HG03558 (cell line): Measurements from ENCODE around the gene NPY4R2.
"Not testable (repeated sequence)": the region's sequence is repeated elsewhere in the genome, so short reads cannot be mapped to it uniquely, and the experiment has no call there.

Experiments
- ATAC-seq: cut with Tn5 transposase; IDR thresholded peaks from one replicate; pipeline ENCODE4 v1.9.1; 2021; ENCODE audit warnings: moderate number of reproducible peaks; ENCODE audit not compliant: unreplicated experiment; ENCODE audit errors: extremely low read depth

The NPY4R2 gene, protein sequence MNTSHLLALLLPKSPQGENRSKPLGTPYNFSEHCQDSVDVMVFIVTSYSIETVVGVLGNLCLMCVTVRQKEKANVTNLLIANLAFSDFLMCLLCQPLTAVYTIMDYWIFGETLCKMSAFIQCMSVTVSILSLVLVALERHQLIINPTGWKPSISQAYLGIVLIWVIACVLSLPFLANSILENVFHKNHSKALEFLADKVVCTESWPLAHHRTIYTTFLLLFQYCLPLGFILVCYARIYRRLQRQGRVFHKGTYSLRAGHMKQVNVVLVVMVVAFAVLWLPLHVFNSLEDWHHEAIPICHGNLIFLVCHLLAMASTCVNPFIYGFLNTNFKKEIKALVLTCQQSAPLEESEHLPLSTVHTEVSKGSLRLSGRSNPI

DNA sequence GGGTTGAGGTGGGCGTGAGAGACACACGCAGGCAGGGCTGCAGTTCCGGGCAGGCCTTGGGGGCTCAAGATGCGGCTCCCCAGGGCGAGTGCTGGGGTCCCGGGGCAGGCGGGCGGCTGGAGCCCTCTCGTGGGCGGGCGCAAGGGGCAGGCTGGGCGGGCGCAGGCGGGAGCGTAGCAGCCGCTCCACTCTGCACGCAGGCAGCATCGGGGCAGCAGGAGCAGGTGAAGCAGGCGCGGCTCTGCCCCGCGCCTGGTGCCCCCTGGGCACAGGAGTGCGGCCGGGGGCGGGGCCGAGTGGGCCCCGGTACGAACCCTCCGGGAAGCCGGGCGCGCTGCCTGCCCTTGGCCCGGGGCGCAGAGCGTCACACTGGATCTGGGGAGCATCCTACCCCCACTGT is at the start of gene NPY4R2:
Gene NPY4R2 (plus strand): TSS at position 188 of the 400 bp plus-strand sequence. CDS start 3,326 bp downstream, outside the sequence.
- ATAC-seq: not testable (repeated sequence)

- not testable (repeated sequence) for ATAC-seq
Observed at GRCh38 chr10:47870887-47871286, 47.6 kb upstream of the NPY4R2 start.

- not testable (repeated sequence) for ATAC-seq
Observed at GRCh38 chr10:47871485-47872180, 46.8 kb upstream of the NPY4R2 start.

- ATAC-seq: not testable (repeated sequence)
Observed at GRCh38 chr10:47872236-47872635, 46.2 kb upstream of the NPY4R2 start.

GRCh38 chr10:47884239-47884638 is 34.2 kb upstream of the NPY4R2 start:
- ATAC-seq: not testable (repeated sequence)

GRCh38 chr10:47884934-47885333 is 33.5 kb upstream of the NPY4R2 start:
- not testable (repeated sequence) for ATAC-seq

DNA sequence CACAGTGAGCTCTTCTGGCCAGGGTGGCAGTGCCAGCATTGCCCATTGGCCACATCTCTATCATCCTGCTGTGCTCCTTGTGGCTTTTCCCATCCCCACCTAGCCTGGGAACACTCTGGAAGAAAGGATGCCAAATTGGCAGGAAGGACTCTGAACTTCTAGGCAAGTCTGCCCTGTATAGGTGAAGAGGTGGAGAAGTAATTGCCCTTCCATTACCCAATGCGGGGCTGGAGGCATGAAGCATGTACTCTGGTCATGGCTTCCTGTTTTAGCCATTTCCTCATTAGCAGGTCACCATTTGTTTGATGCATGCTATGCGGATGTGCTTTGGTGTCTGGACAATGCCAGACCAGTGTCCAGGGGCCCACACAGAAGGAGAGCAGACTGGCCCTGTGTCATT is 32.1 kb upstream of the NPY4R2 start:
- not testable (repeated sequence) for ATAC-seq

DNA sequence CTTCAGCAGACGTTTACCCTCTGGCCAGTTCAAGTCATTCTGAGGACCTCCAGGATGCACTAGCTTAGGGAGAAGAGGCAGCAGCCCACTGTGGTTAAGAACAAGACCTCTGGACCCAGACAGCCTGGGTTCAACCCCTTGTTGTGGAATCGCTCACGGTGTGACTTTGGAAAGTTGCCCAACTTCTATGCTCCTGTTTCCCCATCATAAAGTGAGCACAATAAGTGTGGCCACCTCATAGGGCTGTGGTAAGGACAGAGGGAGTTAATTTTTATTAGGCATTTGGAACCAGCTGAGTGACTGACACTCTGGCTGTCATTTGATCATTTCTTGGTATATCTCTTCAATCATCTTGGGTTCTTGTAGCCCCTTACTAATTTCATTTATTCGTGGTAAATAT is 31.6 kb upstream of the NPY4R2 start:
- not testable (repeated sequence) for ATAC-seq

DNA sequence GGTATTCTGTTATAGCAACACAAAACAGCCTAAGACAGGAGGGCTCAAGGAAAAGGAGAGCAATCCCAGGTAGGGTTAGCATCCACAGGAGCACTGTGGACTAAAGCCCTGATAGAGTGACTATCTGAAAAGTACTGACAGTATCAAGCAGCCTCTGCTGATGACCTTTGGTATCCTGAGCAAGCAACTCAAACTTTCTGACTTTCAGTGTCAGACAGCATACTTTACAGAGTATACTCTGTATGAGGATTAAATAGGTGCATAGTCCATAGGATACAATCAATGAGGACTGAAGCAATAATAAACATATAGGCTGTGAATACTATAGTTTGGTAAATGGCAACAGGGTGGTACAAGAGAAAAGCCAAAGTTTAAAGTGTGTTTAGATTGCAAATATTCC is 27.7 kb upstream of the NPY4R2 start:
- ATAC-seq: not testable (repeated sequence)

- ATAC-seq: not testable (repeated sequence)
Observed at GRCh38 chr10:47892494-47893261, 25.8 kb upstream of the NPY4R2 start.

- not testable (repeated sequence) for ATAC-seq
Observed at GRCh38 chr10:47894571-47894970, 23.9 kb upstream of the NPY4R2 start.

GRCh38 chr10:47897813-47898212 is 20.6 kb upstream of the NPY4R2 start:
- ATAC-seq: not testable (repeated sequence)

DNA sequence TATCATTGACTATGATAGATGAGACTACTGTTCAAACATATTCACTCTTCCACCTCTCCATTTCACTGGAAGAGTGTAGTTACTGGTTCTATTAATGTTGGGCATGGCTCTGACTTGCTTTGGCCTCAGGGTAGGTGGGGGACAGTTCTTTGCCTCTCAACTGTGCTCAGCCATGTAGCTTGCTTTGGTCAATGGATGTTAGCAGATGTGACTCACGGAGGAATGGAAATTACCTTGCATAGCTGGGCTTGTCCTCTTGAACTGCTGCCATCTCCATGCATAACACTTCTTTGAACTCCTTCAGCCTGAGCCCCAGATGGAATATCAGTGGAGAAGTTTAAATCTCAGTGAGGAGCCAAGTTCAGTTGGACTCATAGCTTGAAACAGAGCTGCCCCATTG is 9.1 kb upstream of the NPY4R2 start:
- ATAC-seq: not testable (repeated sequence)

DNA sequence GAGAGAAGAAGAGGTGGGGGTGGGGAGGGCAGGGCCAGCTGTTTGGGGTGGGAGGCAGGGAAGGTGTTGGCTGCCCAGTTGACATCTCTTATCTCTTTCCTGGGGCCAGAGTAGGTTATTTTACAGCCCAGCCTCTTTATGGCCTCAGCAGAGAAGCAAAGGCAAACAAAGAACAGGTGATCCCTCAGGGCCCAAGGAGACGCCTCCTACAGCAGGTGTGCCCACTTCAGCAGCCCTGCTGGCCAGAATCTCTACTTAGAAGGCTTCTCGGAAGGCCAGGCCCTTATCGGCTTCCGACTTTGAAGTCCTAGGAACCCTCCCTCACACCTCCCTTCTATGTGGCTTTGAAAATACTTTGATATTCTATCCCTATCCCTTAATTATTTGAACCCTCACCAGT is 8.0 kb upstream of the NPY4R2 start:
- ATAC-seq: not testable (repeated sequence)

DNA sequence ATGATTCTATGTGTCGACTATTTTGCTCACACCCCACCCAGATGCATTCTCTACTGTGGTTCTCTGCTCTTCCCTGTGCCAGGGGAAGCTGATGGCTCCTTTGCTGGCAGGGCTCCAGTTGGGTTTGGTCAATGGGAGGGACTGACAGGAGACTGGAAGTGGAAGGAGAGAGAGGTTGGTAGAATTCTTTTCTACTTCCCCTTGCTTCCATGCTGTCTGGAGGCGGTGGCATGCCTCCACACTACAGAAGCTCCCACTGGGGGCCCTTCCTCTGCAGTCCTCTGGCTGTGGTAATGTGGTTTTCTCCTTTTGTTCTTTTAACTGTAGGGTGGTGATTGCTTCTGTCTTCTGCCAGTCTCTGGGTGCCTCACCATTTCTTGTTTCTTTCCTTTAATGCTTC is 4.4 kb upstream of the NPY4R2 start:
- ATAC-seq: not testable (repeated sequence)

DNA sequence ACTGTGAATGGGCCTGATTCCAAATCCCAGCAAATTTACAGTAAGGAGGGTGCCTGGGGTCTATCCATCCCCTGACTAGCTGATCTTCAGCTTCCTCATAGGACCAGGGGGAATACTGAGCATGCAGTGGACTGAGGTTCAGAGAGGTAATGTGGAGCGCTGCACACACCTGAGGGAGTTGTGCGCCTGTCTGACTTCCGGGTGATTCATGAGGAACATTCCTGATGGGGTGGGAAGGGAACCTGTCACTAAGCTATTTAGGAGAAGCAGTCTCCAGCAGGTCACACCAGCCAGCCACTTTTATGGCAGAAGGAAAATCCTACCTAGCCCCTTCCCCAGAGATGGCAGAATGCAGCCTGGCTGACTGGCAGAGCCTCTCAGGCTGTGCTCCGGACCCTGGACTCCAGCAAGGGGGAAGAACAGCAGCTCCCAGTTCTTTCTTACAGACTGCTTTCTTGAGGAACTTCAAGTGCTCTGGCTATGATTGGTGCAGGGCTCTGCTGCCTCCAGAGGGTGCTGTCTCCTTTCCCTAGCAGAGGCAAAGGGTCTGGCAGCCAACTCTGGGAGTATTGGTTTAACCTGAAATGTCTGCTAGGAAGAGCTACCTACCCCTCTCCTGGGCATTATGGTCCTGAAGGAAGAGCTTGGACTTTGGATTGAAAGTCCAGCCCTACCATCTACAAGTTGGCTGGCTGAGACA is 2.5 kb upstream of the NPY4R2 start:
- not testable (repeated sequence) for ATAC-seq

DNA sequence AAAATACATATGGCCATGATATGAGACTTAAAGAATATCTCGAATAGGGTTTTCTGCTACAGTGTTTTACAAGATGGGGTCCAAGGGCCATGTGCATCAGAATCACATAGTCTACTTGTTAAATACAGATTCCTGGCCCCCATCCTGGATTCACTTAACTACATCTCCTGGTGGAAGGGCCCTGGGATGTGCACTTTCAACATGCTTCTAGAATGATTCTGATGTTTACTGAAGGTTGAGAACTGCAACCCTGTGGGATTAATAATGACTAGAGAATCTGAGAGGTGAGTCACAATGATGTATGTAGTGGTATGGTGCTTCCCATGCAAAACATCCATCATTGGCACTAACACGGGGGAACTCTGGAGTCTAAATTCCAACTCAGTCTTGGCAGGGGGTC is 2.1 kb downstream of the NPY4R2 start:
- ATAC-seq: not testable (repeated sequence)

- ATAC-seq: not testable (repeated sequence)
Observed at GRCh38 chr10:47922503-47922902, 4.0 kb downstream of the NPY4R2 start.

DNA sequence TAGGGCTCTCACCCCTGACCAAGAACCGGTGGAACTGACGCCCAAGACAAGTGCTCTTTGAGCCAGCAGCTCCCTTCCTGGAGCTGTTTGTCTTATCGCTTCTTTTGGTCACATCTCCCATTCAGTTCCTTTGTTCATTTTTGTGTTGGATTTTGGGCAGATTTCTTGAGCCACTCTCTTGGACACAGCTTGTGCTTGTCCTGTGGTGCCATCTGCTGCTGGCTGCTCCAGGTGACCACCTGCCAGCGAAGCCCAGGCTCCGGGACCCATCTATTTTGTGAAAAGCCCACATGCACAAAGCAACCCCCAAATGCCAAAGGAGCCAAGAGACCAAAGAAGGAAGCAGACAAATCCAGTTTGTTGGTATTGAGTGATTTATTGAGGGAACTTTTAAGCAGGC is 6.2 kb downstream of the NPY4R2 start:
- ATAC-seq: not testable (repeated sequence)
